Mucosa of gallbladder (tissue), 1 donor: ENCODE results near the gene CTSK. TPM values are rescaled to one million over a fixed set of nuclear protein-coding genes. Genes with fewer than 3 reads are reported as not detected.

Experiments
- DNase-seq: peaks from one replicate; pipeline ENCODE4 v3.0.0-alpha.2; 2020; ENCODE audit warnings: low spot score
- total RNA-seq: library from RNA; stranded (reverse); gene quantifications from one replicate; pipeline ENCODE4 v1.2.1, GENCODE V29; 2021
- donor health status: DM: no; HTN: no; CAD: no.

CTSK gene
- total RNA-seq, 1 donor from 2014 or later: 47.6 TPM

DNA sequence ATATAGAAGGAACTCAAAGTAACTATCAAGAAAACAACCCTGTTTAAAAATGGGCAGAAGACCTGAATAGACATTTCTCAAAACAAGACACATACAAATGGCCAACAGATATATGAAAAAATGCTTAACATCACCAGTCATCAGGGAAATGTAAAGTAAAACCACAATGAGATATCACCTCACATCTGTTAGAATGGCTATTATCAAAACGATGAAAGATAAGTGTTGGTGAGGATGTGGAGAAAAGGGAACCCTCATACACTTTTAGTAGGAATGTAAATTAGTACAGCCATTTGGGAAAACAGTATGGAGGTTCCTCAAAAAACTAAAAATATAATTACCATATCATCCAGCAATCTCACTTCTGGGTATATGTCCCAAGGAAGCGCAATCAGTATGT lies 45.5 kb downstream of the CTSK start:
- no peak for DNase-seq

- no peak for DNase-seq
These were observed 46.3 kb downstream of the CTSK start for GRCh38 chr1:150761801-150762200.

DNA sequence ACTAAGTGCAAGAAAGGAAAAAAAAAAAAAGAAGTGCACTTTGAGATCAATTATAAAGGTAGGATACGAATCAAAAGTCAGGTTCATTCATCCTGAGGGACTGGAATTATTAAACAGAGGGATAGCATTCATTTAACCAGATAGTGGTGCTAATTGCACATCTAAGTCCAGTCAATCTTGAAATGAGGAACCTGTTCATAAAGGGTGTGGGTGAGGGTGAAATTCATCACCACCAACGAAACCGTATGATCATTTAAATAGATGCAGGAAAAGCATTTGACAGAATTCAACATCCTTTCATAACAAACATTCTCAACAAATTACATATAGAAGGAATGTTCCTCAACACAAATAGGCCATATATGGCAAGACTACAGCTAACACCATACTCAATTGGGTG lies 48.0 kb downstream of the CTSK start:
- DNase-seq: no peak

- DNase-seq: no peak
These were observed 54.6 kb downstream of the CTSK start for GRCh38 chr1:150753416-150753815.

DNA sequence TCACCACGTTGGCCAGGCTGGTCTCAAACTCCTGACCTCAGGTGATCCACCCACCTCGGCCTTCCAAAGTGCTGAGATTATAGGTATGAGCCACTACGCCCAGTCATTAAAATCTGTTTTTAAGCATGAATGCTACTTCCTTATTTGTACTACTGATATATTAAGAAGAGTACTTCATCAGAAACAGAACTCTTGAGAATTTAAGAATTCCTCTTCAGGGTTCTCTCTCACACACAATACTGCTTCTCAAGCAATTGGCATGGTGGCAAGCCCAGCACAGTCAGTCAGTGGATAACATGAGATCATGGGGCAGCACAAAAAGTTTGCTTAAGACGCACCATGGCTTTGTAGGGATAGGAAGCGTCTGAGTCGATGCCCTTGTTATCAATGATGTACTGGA lies 56.6 kb downstream of the CTSK start:
- no peak for DNase-seq

GRCh38 chr1:150749720-150750311 lies 58.2 kb downstream of the CTSK start:
- no peak for DNase-seq

DNA sequence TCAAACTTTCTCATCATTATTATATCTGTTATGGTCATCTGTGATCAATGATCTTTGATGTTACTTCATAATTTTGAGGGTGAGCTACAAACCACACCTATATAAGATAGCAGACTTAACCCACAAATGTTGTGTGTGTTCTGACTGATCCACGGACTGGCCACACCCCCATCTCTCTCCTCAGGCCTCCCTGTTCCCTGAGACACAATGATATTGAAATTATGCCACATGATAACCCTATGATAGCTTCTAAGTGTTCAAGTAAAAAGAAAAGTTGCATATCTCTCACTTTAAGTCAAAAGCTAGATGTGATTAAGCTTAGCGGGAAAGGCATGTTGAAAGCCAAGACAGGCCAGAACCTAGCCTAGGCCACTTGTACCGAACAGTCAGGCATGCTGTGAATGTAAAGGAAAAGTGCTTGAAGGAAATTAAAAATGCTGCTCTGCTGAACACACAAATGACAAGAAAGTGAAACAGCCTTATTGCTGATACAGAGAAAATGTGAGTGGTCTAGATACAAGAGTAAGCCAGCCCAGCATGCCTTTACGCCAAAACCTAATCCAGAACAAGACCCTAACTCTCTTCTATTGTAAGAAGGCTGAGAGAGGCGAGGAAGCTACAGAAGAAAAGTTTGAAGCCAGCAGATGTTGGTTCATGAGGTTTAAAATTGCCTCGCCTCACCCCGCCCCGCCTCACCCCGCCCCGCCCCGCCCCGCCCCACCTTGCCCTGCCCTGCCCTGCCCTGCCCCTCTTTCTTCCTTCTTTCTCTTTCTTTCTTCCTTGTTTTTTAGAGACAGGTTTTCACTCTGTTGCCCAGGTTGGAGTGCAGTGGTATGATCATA lies 59.0 kb downstream of the CTSK start:
- DNase-seq: no peak

Other genes starting within 250 kb of the CTSK start
- 231 TPM for gene MCL1, start 228.7 kb downstream of the CTSK start, total RNA-seq
- 181 TPM for gene ENSA, start 178.6 kb downstream of the CTSK start, total RNA-seq
- gene GOLPH3L, start 111.1 kb downstream of the CTSK start, total RNA-seq: 52.9 TPM
- gene HORMAD1, start 87.4 kb downstream of the CTSK start, total RNA-seq: not detected
- 106 TPM for gene CTSS, start 42.5 kb downstream of the CTSK start, total RNA-seq
- 38.9 TPM for gene ARNT, start 68.3 kb upstream of the CTSK start, total RNA-seq
- gene CTXND2, start 78.9 kb upstream of the CTSK start, total RNA-seq: not detected
- gene SETDB1, start 118.1 kb upstream of the CTSK start, total RNA-seq: 42.6 TPM
- 350 TPM for gene CERS2, start 166.6 kb upstream of the CTSK start, total RNA-seq
- 25.1 TPM for gene ANXA9, start 174.0 kb upstream of the CTSK start, total RNA-seq
- 60.1 TPM for gene MINDY1, start 198.6 kb upstream of the CTSK start, total RNA-seq
- 21.6 TPM for gene PRUNE1, start 200.2 kb upstream of the CTSK start, total RNA-seq
- 0.66 TPM for gene BNIPL, start 228.3 kb upstream of the CTSK start, total RNA-seq
- gene C1orf56, start 239.5 kb upstream of the CTSK start, total RNA-seq: 12.5 TPM